GM12801 (cell line): Measurements from ENCODE around the gene BIRC6.

ENCODE experiments used
- CTCF ChIP-seq: IDR thresholded peaks from one replicate; pipeline ENCODE4 v1.5.1; 2011; ENCODE audit warnings: control low read depth; ENCODE audit not compliant: insufficient read length; ENCODE audit errors: extremely low read depth

Gene BIRC6

DNA sequence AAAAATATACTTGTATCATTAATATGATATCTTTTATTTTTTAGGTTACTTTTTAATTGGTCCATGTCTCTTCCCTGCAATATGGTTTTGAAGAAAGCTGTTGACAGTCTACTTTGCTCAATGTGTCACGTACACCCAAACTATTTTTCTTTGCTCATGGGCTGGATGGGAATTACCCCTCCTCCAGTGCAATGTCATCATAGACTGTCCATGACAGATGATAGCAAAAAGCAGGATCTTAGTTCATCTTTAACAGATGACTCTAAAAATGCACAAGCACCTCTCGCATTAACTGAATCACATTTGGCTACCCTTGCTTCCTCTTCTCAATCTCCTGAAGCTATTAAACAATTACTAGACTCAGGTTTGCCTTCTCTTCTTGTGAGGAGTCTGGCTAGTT lies 158.1 kb downstream of the BIRC6 start:
- no peak for TF ChIP-seq CTCF

DNA sequence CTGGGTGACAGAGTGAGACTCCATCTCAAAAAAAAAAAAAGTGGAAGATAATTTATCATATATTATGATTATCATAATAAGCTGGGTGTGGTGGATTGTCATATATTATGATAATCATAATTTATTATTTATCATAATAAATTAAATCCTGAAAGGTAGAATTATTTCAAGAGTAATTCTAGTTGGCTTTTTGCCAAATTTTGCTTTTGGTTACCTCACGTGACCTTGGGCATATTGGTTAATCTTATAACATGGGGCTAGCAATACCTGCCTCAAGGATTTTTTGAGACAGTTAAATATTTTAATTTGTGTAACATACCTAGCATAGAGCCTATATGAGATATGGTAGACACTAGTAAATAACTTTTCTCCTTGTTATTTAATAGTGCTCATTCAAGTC lies 159.7 kb downstream of the BIRC6 start:
- no peak for TF ChIP-seq CTCF

DNA sequence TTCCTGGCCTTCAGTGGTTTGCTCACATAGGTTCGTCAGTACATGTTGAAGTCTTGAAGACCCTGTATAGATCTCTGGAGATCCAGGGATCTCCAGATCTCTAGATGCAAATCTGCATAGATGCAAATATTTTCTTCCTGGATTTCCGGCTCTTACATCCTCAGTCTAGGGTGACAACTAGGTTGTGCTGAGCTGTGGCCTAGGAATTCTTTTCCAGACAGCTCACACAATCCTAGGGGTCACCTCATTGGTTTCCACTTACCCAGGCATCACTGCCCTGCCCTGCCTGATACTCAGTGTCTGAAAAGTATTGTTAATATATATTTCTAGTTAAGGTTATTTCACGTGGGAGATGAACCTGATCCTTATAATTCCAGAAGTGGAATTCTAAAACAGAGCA lies 165.9 kb downstream of the BIRC6 start:
- TF ChIP-seq CTCF, result no peak

GRCh38 chr2:32523686-32524085 lies 166.9 kb downstream of the BIRC6 start:
- no peak for TF ChIP-seq CTCF

GRCh38 chr2:32532341-32532740 lies 175.5 kb downstream of the BIRC6 start:
- no peak for TF ChIP-seq CTCF

- no peak for TF ChIP-seq CTCF
Measured at GRCh38 chr2:32532961-32533360, 176.1 kb downstream of the BIRC6 start.

GRCh38 chr2:32534831-32535230 lies 178.0 kb downstream of the BIRC6 start:
- TF ChIP-seq CTCF, result no peak

GRCh38 chr2:32538735-32539134 lies 181.9 kb downstream of the BIRC6 start:
- no peak for TF ChIP-seq CTCF
